NB4 (cell line): ENCODE results near the gene IFNA5.

ENCODE experiments used
- CTCF ChIP-seq: IDR thresholded peaks from one replicate; pipeline ENCODE4 v1.5.1; 2012; ENCODE audit warnings: low read depth, low read length
- MYC ChIP-seq: IDR thresholded peaks from 2 replicates; pipeline ENCODE4 v1.6.1; 2011; ENCODE audit warnings: low read depth, low read length
- POLR2A ChIP-seq: IDR thresholded peaks from 2 replicates; pipeline ENCODE4 v1.6.1; 2011; ENCODE audit warnings: mild to moderate bottlenecking; ENCODE audit not compliant: insufficient read length; ENCODE audit errors: extremely low read depth

GRCh38 chr9:21316032-21316842 is 11.1 kb upstream of the IFNA5 start:
- TF ChIP-seq POLR2A (no peak), CTCF (no peak), MYC (no peak)
